HG02852 (cell line): Measurements from ENCODE around the gene EDC4.

ENCODE experiments used
- ATAC-seq: cut with Tn5 transposase; IDR thresholded peaks from one replicate; pipeline ENCODE4 v1.9.1; 2021; ENCODE audit warnings: mild to moderate bottlenecking, moderate library complexity; ENCODE audit not compliant: unreplicated experiment

EDC4 gene

DNA sequence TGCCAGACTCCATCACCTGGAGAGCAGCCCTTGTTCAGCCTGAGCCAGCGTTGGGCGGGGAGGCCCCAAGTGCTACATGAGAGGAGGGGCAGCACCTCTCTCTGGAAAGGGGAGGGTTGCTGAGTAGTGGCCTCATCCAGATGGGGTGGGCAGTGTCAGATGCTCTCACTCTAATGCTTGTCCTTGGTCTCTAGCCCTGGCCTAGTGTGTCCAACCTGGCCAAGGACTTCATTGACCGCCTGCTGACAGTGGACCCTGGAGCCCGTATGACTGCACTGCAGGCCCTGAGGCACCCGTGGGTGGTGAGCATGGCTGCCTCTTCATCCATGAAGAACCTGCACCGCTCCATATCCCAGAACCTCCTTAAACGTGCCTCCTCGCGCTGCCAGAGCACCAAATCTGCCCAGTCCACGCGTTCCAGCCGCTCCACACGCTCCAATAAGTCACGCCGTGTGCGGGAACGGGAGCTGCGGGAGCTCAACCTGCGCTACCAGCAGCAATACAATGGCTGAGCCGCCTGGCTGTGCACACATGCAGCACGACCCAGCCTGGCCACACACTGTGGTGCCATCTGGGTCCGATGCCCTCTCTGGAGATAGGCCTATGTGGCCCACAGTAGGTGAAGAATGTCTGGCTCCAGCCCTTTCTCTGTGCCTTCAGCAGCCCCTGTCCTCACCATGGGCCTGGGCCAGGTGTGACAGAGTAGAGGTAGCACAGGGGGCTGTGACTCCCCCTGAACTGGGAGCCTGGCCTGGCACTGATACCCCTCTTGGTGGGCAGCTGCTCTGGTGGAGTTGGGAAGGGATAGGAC, 54.5 kb downstream of the EDC4 start:
- ATAC-seq, result no peak

DNA sequence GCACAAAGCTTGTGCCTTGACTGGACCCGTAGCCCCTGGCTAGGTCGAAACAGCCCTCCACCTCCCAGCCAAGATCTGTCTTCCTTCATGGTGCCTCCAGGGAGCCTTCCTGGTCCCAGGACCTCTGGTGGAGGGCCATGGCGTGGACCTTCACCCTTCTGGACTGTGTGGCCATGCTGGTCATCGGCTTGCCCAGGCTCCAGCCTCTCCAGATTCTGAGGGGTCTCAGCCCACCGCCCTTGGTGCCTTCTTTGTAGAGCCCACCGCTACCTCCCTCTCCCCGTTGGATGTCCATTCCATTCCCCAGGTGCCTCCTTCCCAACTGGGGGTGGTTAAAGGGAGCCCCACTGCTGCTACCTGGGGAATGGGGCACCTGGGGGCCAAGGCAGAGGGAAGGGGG, 55.3 kb downstream of the EDC4 start:
- no peak for ATAC-seq

DNA sequence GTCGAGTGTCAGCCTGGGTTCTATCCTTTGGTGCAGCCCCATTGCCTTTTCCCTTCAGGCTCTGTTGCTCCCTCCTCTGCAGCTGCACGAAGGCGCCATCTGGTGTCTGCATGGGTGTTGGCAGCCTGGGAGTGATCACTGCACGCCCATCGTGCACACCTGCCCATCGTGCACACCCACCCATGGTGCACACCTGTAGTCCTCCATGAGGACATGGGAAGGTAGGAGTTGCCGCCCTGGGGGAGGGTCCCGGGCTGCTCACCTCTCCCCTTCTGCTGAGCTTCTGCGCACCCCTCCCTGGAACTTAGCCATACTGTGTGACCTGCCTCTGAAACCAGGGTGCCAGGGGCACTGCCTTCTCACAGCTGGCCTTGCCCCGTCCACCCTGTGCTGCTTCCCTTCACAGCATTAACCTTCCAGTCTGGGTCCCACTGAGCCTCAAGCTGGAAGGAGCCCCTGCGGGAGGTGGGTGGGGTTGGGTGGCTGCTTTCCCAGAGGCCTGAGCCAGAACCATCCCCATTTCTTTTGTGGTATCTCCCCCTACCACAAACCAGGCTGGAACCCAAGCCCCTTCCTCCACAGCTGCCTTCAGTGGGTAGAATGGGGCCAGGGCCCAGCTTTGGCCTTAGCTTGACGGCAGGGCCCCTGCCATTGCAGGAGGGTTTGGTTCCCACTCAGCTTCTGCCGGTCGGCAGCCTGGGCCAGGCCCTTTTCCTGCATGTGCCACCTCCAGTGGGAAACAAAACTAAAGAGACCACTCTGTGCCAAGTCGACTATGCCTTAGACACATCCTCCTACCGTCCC, 55.9 kb downstream of the EDC4 start:
- ATAC-seq, result no peak

GRCh38 chr16:67930191-67930590, 57.3 kb downstream of the EDC4 start:
- ATAC-seq, result no peak

GRCh38 chr16:67930678-67931211, 57.9 kb downstream of the EDC4 start:
- no peak for ATAC-seq
